Transverse colon (tissue), 4 donors: ENCODE results near the gene FKBP15. TPM values are rescaled to one million over a fixed set of nuclear protein-coding genes. Genes with fewer than 3 reads are reported as not detected.
"Not testable (repeated sequence)": the region's sequence is repeated elsewhere in the genome, so short reads cannot be mapped to it uniquely, and the experiment has no call there.

Experiments used
- DNase-seq: peaks from one replicate; pipeline ENCODE4 v3.0.0-alpha.2; 2019
- H3K27ac ChIP-seq, 4 donors: fragments of 200-600 bp; sonication (generic); 2 replicates each; pipeline ENCODE4 v1.5.1; 2016 to 2018; ENCODE audit warnings: inconsistent platforms in 4 of 4
- H3K27me3 ChIP-seq: fragments of 200-600 bp; sonication (generic); 2 replicates; pipeline ENCODE4 v1.5.1; 2017; ENCODE audit warnings: inconsistent platforms
- H3K36me3 ChIP-seq, 4 donors: fragments of 200-600 bp; sonication (generic); 2 replicates each; pipeline ENCODE4 v1.5.1; 2017 to 2019; ENCODE audit warnings: inconsistent platforms in 4 of 4
- H3K4me1 ChIP-seq, 4 donors: fragments of 200-600 bp; sonication (generic); 2 replicates each; pipeline ENCODE4 v1.5.1; 2017 to 2020; ENCODE audit warnings: inconsistent platforms in 4 of 4
- H3K4me3 ChIP-seq, 4 donors: fragments of 200-600 bp; sonication (generic); 1 replicate in 1 of 4; 2 replicates in 3 of 4; pipeline versions ENCODE4 v1.5.1 to v1.6.1; 2017 to 2019; ENCODE audit warnings: inconsistent platforms in 4 of 4
- H3K9me3 ChIP-seq, 2 donors: fragments of 200-600 bp; sonication (generic); 2 replicates each; pipeline ENCODE4 v1.5.1; 2017 to 2019; ENCODE audit warnings: inconsistent platforms in 2 of 2
- EP300 ChIP-seq: sonication (generic); formaldehyde crosslinking; IDR thresholded peaks from one replicate; pipeline ENCODE4 v1.6.1; 2017; ENCODE audit warnings: antibody characterized with exemption, low read depth
- POLR2A ChIP-seq: fragments of 450-650 bp; IDR thresholded peaks from one replicate; pipeline ENCODE4 v1.6.1; 2016; ENCODE audit warnings: antibody characterized with exemption, mild to moderate bottlenecking, moderate library complexity
- POLR2AphosphoS5 ChIP-seq, 3 donors: sonication (generic); formaldehyde crosslinking; IDR thresholded peaks; one replicate each; pipeline ENCODE4 v1.6.1; 2016; ENCODE audit warnings: antibody characterized with exemption in 3 of 3
- WGBS, 2 donors: methylation state at CpG; one replicate each; pipeline ENCODE4 v1.1.5; 2018; ENCODE audit warnings: low coverage in 1 of 2; 5-methylcytosine and 5-hydroxymethylcytosine counted together
- in situ Hi-C, 4 donors: fragments of 200-750 bp; cut with MboI; loops; one replicate each; pipeline versions ENCODE4 v1.15.0 to v1.15.1; 2017; ENCODE audit warnings: low sequenced_read_pairs in 3 of 4, low pct_ligation_motif_present in 1 of 4, low pct_unique_long_range_greater_than_20kb in 1 of 4
- intact Hi-C: fragments of 100-400 bp; cut with DNase I; formaldehyde crosslinking; loops from one replicate; pipeline ENCODE4 v1.15.1; 2023; ENCODE audit warnings: low total_unique reads
- total RNA-seq, 4 donors: library from RNA; depleted of rRNA; stranded (reverse); fragments of >200 nt; gene quantifications; one replicate each; pipeline ENCODE4 v1.1.0, GENCODE V29; 2016
- TF ChIP-seq, protein P1 (sequence below), 5 experiments: fragments of 200-600 bp in 3 of 5; fragments of 450-650 bp in 2 of 5; sonication (generic) in 3 of 5; IDR thresholded peaks; 1 replicate in 2 of 5; 2 replicates in 3 of 5; pipeline ENCODE4 v1.5.1; 2016 to 2017; ENCODE audit warnings: antibody characterized with exemption in 5 of 5, inconsistent platforms in 3 of 5, mild to moderate bottlenecking in 2 of 5, moderate library complexity in 1 of 5

FKBP15 gene
- total RNA-seq, 4 donors from 2014 or later, result 21.4 to 33.8 (median 23.3) TPM

GRCh38 chr9:113131689-113132151, 89.4 kb downstream of the FKBP15 start:
- 10% methylated on average over 3 of the region's 3 CpGs; no CpG with 5 or more reads in 1 of the 2 donors for WGBS, 2 donors
- Histone ChIP-seq H3K9me3 (no peaks in the 10 kb centered on the region), H3K27me3 (peaks cover 28% of the 10 kb centered on the region), H3K36me3 (no peaks in the 10 kb centered on the region), H3K27ac (no peak overlapping the region), H3K4me3 (no peak overlapping the region), H3K4me1 (no peaks in the 10 kb centered on the region)
- no peak for DNase-seq
- in situ Hi-C loops (loop anchor here in 3 of 4 donors (25.0 kb wide), 3 partner anchors 106 to 531 kb away; no protein-coding TSS in a partner anchor), intact Hi-C loops (no loop called here)
- no peak for TF ChIP-seq POLR2A
- no peak for TF ChIP-seq POLR2AphosphoS5 (IDR thresholded peaks at IDR 0.05)
- no peak for TF ChIP-seq EP300
- TF ChIP-seq, protein P1, sequence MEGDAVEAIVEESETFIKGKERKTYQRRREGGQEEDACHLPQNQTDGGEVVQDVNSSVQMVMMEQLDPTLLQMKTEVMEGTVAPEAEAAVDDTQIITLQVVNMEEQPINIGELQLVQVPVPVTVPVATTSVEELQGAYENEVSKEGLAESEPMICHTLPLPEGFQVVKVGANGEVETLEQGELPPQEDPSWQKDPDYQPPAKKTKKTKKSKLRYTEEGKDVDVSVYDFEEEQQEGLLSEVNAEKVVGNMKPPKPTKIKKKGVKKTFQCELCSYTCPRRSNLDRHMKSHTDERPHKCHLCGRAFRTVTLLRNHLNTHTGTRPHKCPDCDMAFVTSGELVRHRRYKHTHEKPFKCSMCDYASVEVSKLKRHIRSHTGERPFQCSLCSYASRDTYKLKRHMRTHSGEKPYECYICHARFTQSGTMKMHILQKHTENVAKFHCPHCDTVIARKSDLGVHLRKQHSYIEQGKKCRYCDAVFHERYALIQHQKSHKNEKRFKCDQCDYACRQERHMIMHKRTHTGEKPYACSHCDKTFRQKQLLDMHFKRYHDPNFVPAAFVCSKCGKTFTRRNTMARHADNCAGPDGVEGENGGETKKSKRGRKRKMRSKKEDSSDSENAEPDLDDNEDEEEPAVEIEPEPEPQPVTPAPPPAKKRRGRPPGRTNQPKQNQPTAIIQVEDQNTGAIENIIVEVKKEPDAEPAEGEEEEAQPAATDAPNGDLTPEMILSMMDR (IDR thresholded peaks at IDR 0.05), result no peak

GRCh38 chr9:113129884-113130283, 91.2 kb downstream of the FKBP15 start:
- 72 to 80% methylated on average over 1 to 4 of the region's 4 CpGs for WGBS, 2 donors
- Histone ChIP-seq H3K4me3 (no peak overlapping the region), H3K27ac (no peak overlapping the region), H3K9me3 (no peaks in the 10 kb centered on the region), H3K36me3 (no peaks in the 10 kb centered on the region), H3K4me1 (no peaks in the 10 kb centered on the region), H3K27me3 (peaks cover 28% of the 10 kb centered on the region)
- intact Hi-C loops, result loop anchor here (5.0 kb wide), 1 partner anchor 1268 kb away; no protein-coding TSS in a partner anchor
- TF ChIP-seq, protein P1 (IDR thresholded peaks at IDR 0.05), result no peak
- no peak for TF ChIP-seq POLR2AphosphoS5 (IDR thresholded peaks at IDR 0.05)
- TF ChIP-seq POLR2A, result no peak
- no peak for DNase-seq
- in situ Hi-C loops, result loop anchor here in 3 of 4 donors (25.0 kb wide), 3 partner anchors 107 to 532 kb away; no protein-coding TSS in a partner anchor

- intact Hi-C loops, result loop anchor here (5.0 kb wide), 1 partner anchor 1267 kb away; no protein-coding TSS in a partner anchor
- Histone ChIP-seq H3K4me1 (no peaks in the 10 kb centered on the region), H3K4me3 (no peak overlapping the region), H3K36me3 (no peaks in the 10 kb centered on the region), H3K27me3 (peaks cover 28% of the 10 kb centered on the region), H3K9me3 (no peaks in the 10 kb centered on the region), H3K27ac (no peak overlapping the region)
- DNase-seq, result no peak
- no peak for TF ChIP-seq EP300
- in situ Hi-C loops, result loop anchor here in 3 of 4 donors (25.0 kb wide), 3 partner anchors 108 to 533 kb away; no protein-coding TSS in a partner anchor
Observed at GRCh38 chr9:113129466-113129865, 91.6 kb downstream of the FKBP15 start.

- in situ Hi-C loops (loop anchor here in 3 of 4 donors (25.0 kb wide), 3 partner anchors 112 to 537 kb away; no protein-coding TSS in a partner anchor), intact Hi-C loops (loop anchor here (5.0 kb wide), 1 partner anchor 1263 kb away; no protein-coding TSS in a partner anchor)
- TF ChIP-seq POLR2A (no peak), EP300 (no peak), POLR2AphosphoS5 (IDR thresholded peaks at IDR 0.05) (no peak)
- TF ChIP-seq, protein P1 (IDR thresholded peaks at IDR 0.05), result no peak
- Histone ChIP-seq H3K4me1 (no peaks in the 10 kb centered on the region), H3K27ac (no peak overlapping the region), H3K36me3 (no peaks in the 10 kb centered on the region), H3K27me3 (peaks cover 27% of the 10 kb centered on the region), H3K4me3 (no peak overlapping the region), H3K9me3 (no peaks in the 10 kb centered on the region)
- no peak for DNase-seq
- 70 to 79% methylated on average over 3 to 4 of the region's 4 CpGs for WGBS, 2 donors
Observed at GRCh38 chr9:113125386-113126035, 95.6 kb downstream of the FKBP15 start.

DNA sequence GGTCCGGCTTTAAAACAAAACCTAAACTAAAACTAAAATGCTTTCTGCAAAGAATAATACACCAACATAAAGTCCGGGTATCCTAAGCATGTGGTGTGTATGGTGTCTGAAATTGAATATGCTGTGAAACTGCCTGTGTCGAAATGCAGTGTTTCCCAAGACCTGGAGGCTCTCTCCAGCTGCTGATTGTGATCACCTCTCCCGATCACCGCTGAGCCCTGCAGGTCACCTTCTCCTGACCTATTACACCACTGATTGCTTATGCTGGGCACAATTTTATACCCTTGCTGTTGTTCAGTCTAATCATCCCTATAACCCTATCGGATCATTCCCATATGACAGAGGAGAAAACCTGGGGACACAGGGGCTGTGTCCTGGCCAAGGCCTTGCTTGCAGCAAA, 102.2 kb downstream of the FKBP15 start:
- H3K4me3 ChIP-seq, DNase-seq, H3K27me3 ChIP-seq, H3K4me1 ChIP-seq, H3K27ac ChIP-seq, H3K9me3 ChIP-seq, H3K36me3 ChIP-seq, intact Hi-C loops: not testable (repeated sequence)
- in situ Hi-C loops, result loop anchor here in 1 of 4 donors (25.0 kb wide), 1 partner anchor 207 kb away; no protein-coding TSS in a partner anchor
- no CpG with 5 or more reads among the region's 6 CpGs for WGBS, 2 donors

Other genes starting within 250 kb of the FKBP15 start
- 1 to 10 TPM in 1 of 4 donors, under 1 TPM in 2, not detected in 1; 0.27 to 3.0 (median 0.64) TPM for gene ZNF883, start 209.1 kb downstream of the FKBP15 start, total RNA-seq
- 1 to 10 TPM in 1 of 4 donors, under 1 TPM in 2, not detected in 1; 0.68 to 1.7 (median 0.80) TPM for gene ZFP37, start 164.6 kb downstream of the FKBP15 start, total RNA-seq
- gene SLC31A2, start 70.3 kb downstream of the FKBP15 start, total RNA-seq, result 10 to 100 TPM in 3 of 4 donors, 1 to 10 TPM in 1; 4.4 to 81.6 (median 40.3) TPM
- 10 to 100 TPM in 2 of 4 donors, 1 to 10 TPM in 2; 5.8 to 36.2 (median 15.4) TPM for gene SLC31A1, start 267 bp upstream of the FKBP15 start, total RNA-seq
- gene CDC26, start 54.3 kb upstream of the FKBP15 start, total RNA-seq, result 10 to 100 TPM; 15.7 to 43.8 (median 30.8) TPM
- 10 to 100 TPM in 2 of 4 donors, 1 to 10 TPM in 2; 5.0 to 13.7 (median 9.6) TPM for gene PRPF4, start 54.4 kb upstream of the FKBP15 start, total RNA-seq
- under 1 TPM in 2 of 4 donors, not detected in 2; 0.14 to 0.95 TPM for gene RNF183, start 82.1 kb upstream of the FKBP15 start, total RNA-seq
- 1 to 10 TPM in 3 of 4 donors, under 1 TPM in 1; 0.60 to 3.0 (median 1.6) TPM for gene WDR31, start 119.0 kb upstream of the FKBP15 start, total RNA-seq
- 10 to 100 TPM in 3 of 4 donors, 1 to 10 TPM in 1; 9.0 to 36.8 (median 26.8) TPM for gene BSPRY, start 128.3 kb upstream of the FKBP15 start, total RNA-seq
- gene HDHD3, start 155.7 kb upstream of the FKBP15 start, total RNA-seq, result 100 to 1,000 TPM; 156 to 269 (median 237) TPM
- gene ALAD, start 180.0 kb upstream of the FKBP15 start, total RNA-seq, result 100 to 1,000 TPM in 1 of 4 donors, 10 to 100 TPM in 3; 18.5 to 107 (median 63.0) TPM
- 10 to 100 TPM in 3 of 4 donors, 1 to 10 TPM in 1; 4.2 to 58.7 (median 24.4) TPM for gene POLE3, start 189.4 kb upstream of the FKBP15 start, total RNA-seq
- under 1 TPM in 1 of 4 donors, not detected in 3; 0.75 TPM for gene C9orf43, start 189.5 kb upstream of the FKBP15 start, total RNA-seq
- gene RGS3, start 242.4 kb upstream of the FKBP15 start, total RNA-seq, result 100 to 1,000 TPM in 1 of 4 donors, 10 to 100 TPM in 3; 62.7 to 150 (median 80.9) TPM